ENCODE measurements around the gene ZNF503. TPM values are rescaled to one million over a fixed set of nuclear protein-coding genes. Genes with fewer than 3 reads are reported as not detected.

The ZNF503 gene
- total and polyA plus RNA-seq, 7 donors = 1.1 to 5.7 (median 2.3) TPM

- ATAC-seq = no peak
- no peak for DNase-seq
- no peak for TF ChIP-seq CTCF (IDR thresholded peaks at IDR 0.05)
- no peaks in the 10 kb centered on the region for H3K4me1 ChIP-seq
- WGBS, 3 donors = 53 to 55% (median 53%) methylated on average over 7 of the region's 7 CpGs
- intact Hi-C loops (cut with DNase I) = no loop called here
- H3K27ac ChIP-seq = no peak overlapping the region
- H3K36me3 ChIP-seq (ENCODE audit: insufficient read depth in 1 of 2, low read depth in 1 of 2) = no peaks in the 10 kb centered on the region
- peaks cover 8% of the 10 kb centered on the region for H3K9me3 ChIP-seq
- peaks cover 0 to 11% (median 4%) of the 10 kb centered on the region in 3 donors for H3K27me3 ChIP-seq (ENCODE audit: insufficient read depth in 3 of 3, low read length in 2 of 3)
- H3K4me3 ChIP-seq = no peak overlapping the region
Measured at GRCh38 chr10:75449382-75450074, 48.0 kb upstream of the ZNF503 start.

- intact Hi-C loops (cut with DNase I) = no loop called here
- 44 to 66% (median 64%) methylated on average over 2 of the region's 2 CpGs for WGBS, 3 donors
- no peaks in the 10 kb centered on the region for H3K36me3 ChIP-seq (ENCODE audit: insufficient read depth in 1 of 2, low read depth in 1 of 2)
Measured at GRCh38 chr10:75448166-75448565, 46.6 kb upstream of the ZNF503 start.

GRCh38 chr10:75446508-75446907 is 44.9 kb upstream of the ZNF503 start:
- no peak for TF ChIP-seq CTCF (IDR thresholded peaks at IDR 0.05)
- H3K27me3 ChIP-seq (ENCODE audit: insufficient read depth in 3 of 3, low read length in 2 of 3) = peaks cover 0 to 7% (median 3%) of the 10 kb centered on the region in 3 donors
- no peaks in the 10 kb centered on the region for H3K36me3 ChIP-seq (ENCODE audit: insufficient read depth in 1 of 2, low read depth in 1 of 2)
- 75 to 88% (median 85%) methylated on average over 1 of the region's 1 CpG for WGBS, 3 donors
- DNase-seq (no peak), ATAC-seq (no peak)
- H3K4me3 ChIP-seq = no peak overlapping the region
- H3K27ac ChIP-seq = no peak overlapping the region
- no peaks in the 10 kb centered on the region for H3K4me1 ChIP-seq
- peaks cover 19% of the 10 kb centered on the region for H3K9me3 ChIP-seq
- intact Hi-C loops (cut with DNase I) = no loop called here

More at GRCh38 chr10:75448166-75448565, 46.6 kb upstream of the ZNF503 start:
- DNase-seq = no peak
- peaks cover 0 to 7% (median 3%) of the 10 kb centered on the region in 3 donors for H3K27me3 ChIP-seq (ENCODE audit: insufficient read depth in 3 of 3, low read length in 2 of 3)
- H3K4me3 ChIP-seq = no peak overlapping the region
- no peak for ATAC-seq
- no peaks in the 10 kb centered on the region for H3K4me1 ChIP-seq
- H3K9me3 ChIP-seq = peaks cover 12% of the 10 kb centered on the region
- H3K27ac ChIP-seq = no peak overlapping the region
- no peak for TF ChIP-seq CTCF (IDR thresholded peaks at IDR 0.05)

GRCh38 chr10:75444781-75445386 is 43.3 kb upstream of the ZNF503 start:
- intact Hi-C loops (cut with DNase I) = no loop called here

More at GRCh38 chr10:75444781-75445386, 43.3 kb upstream of the ZNF503 start:
- TF ChIP-seq CTCF (IDR thresholded peaks at IDR 0.05) = no peak
- H3K9me3 ChIP-seq = peaks cover 19% of the 10 kb centered on the region
- H3K27ac ChIP-seq = no peak overlapping the region
- WGBS, 3 donors = 73 to 82% (median 75%) methylated on average over 3 of the region's 3 CpGs
- H3K4me1 ChIP-seq = no peaks in the 10 kb centered on the region
- H3K4me3 ChIP-seq = no peak overlapping the region
- ATAC-seq = no peak
- H3K36me3 ChIP-seq (ENCODE audit: insufficient read depth in 1 of 2, low read depth in 1 of 2) = no peaks in the 10 kb centered on the region
- H3K27me3 ChIP-seq (ENCODE audit: insufficient read depth in 3 of 3, low read length in 2 of 3) = peaks cover 0 to 5% (median 3%) of the 10 kb centered on the region in 3 donors
- DNase-seq = no peak

Measured in psoas muscle (tissue), 8 donors.